ENCODE results near the gene RASGRF1. TPM values are rescaled to one million over a fixed set of nuclear protein-coding genes. Genes with fewer than 3 reads are reported as not detected.

Gene RASGRF1
- total RNA-seq, 4 donors from 2014 or later = not detected

GRCh38 chr15:78979456-78980320 lies 110.9 kb downstream of the RASGRF1 start:
- intact Hi-C loops (cut with DNase I; ENCODE audit: low total_unique reads) = no loop called here
- H3K27ac ChIP-seq = no peak overlapping the region
- H3K36me3 ChIP-seq = no peaks in the 10 kb centered on the region
- H3K4me1 ChIP-seq = peaks cover 0 to 8% of the 10 kb centered on the region in 2 donors
- H3K9me3 ChIP-seq = no peaks in the 10 kb centered on the region
- DNase-seq = peak in 1 of 2 donors; percentile 30
- TF ChIP-seq CTCF (IDR thresholded peaks at IDR 0.05 in 4 of 5, conservative IDR thresholded peaks at IDR 0.05 in 1 of 5) (peak in 4 of 5 experiments; percentile 52 to 56 (median 55)), POLR2A (IDR thresholded peaks at IDR 0.05) (no peak)
- no peaks in the 10 kb centered on the region for H3K27me3 ChIP-seq
- no peak overlapping the region for H3K4me3 ChIP-seq
- peak; percentile 40 to 42 for ATAC-seq
- in situ Hi-C loops (cut with MboI; ENCODE audit: low sequenced_read_pairs in 4 of 4) = loop anchor here in 1 of 4 donors (10.0 kb wide), 1 partner anchor 65 kb away; no protein-coding TSS in a partner anchor

- in situ Hi-C loops (cut with MboI; ENCODE audit: low sequenced_read_pairs in 4 of 4) = no loop called here
- Histone ChIP-seq H3K27ac (no peak overlapping the region), H3K36me3 (no peaks in the 10 kb centered on the region), H3K4me1 (peaks cover 0 to 8% of the 10 kb centered on the region in 2 donors), H3K27me3 (no peaks in the 10 kb centered on the region), H3K9me3 (no peaks in the 10 kb centered on the region), H3K4me3 (no peak overlapping the region)
- intact Hi-C loops (cut with DNase I; ENCODE audit: low total_unique reads) = no loop called here
- ATAC-seq (no peak), DNase-seq (no peak)
- no peak for TF ChIP-seq CTCF (IDR thresholded peaks at IDR 0.05 in 4 of 5, conservative IDR thresholded peaks at IDR 0.05 in 1 of 5)
- no peak for TF ChIP-seq POLR2A (IDR thresholded peaks at IDR 0.05)
Measured at GRCh38 chr15:78978601-78979179, 111.9 kb downstream of the RASGRF1 start.

- intact Hi-C loops (cut with DNase I; ENCODE audit: low total_unique reads) (no loop called here), in situ Hi-C loops (cut with MboI; ENCODE audit: low sequenced_read_pairs in 4 of 4) (no loop called here)
- Histone ChIP-seq H3K9me3 (no peaks in the 10 kb centered on the region), H3K36me3 (no peaks in the 10 kb centered on the region), H3K27ac (no peak overlapping the region), H3K4me3 (no peak overlapping the region), H3K4me1 (no peaks in the 10 kb centered on the region), H3K27me3 (no peaks in the 10 kb centered on the region)
- DNase-seq = no peak
- no peak for ATAC-seq
- no peak for TF ChIP-seq CTCF (IDR thresholded peaks at IDR 0.05 in 4 of 5, conservative IDR thresholded peaks at IDR 0.05 in 1 of 5)
- TF ChIP-seq POLR2A (IDR thresholded peaks at IDR 0.05) = no peak
Measured at GRCh38 chr15:78977591-78978347, 112.8 kb downstream of the RASGRF1 start.

GRCh38 chr15:78977091-78977571 lies 113.4 kb downstream of the RASGRF1 start:
- no peak for DNase-seq
- no peaks in the 10 kb centered on the region for H3K9me3 ChIP-seq
- H3K27me3 ChIP-seq = no peaks in the 10 kb centered on the region
- intact Hi-C loops (cut with DNase I; ENCODE audit: low total_unique reads) = no loop called here
- no peak for TF ChIP-seq CTCF (IDR thresholded peaks at IDR 0.05 in 4 of 5, conservative IDR thresholded peaks at IDR 0.05 in 1 of 5)
- TF ChIP-seq POLR2A (IDR thresholded peaks at IDR 0.05) = no peak
- no peaks in the 10 kb centered on the region for H3K36me3 ChIP-seq
- H3K4me1 ChIP-seq = no peaks in the 10 kb centered on the region
- H3K27ac ChIP-seq = no peak overlapping the region
- H3K4me3 ChIP-seq = no peak overlapping the region
- in situ Hi-C loops (cut with MboI; ENCODE audit: low sequenced_read_pairs in 4 of 4) = no loop called here
- ATAC-seq = no peak
